GM12892 (cell line): ENCODE measurements around the gene EPHB6.

ENCODE experiments used
- POLR2A ChIP-seq: IDR thresholded peaks from 2 replicates; pipeline ENCODE4 v1.6.1; 2011; ENCODE audit warnings: low read depth, low read length, control low read depth
- TAF1 ChIP-seq: IDR thresholded peaks from 2 replicates; pipeline ENCODE4 v1.6.1; 2011; ENCODE audit warnings: low read depth, mild to moderate bottlenecking, control low read depth, low read length, borderline replicate concordance

- no peak for TF ChIP-seq TAF1
- no peak for TF ChIP-seq POLR2A
These were observed 37.4 kb upstream of the EPHB6 start for GRCh38 chr7:142817506-142817905.
